HG03103 (cell line): ENCODE measurements around the gene CDH20.

ENCODE experiments used
- ATAC-seq: cut with Tn5 transposase; IDR thresholded peaks from one replicate; pipeline ENCODE4 v1.9.1; 2021; ENCODE audit warnings: low read depth; ENCODE audit not compliant: unreplicated experiment

Gene CDH20

GRCh38 chr18:61333271-61333745 lies at the start of gene CDH20:
CDH20 (plus strand) TSS chr18:61333430.
- ATAC-seq: no peak

GRCh38 chr18:61284039-61284438 lies 49.2 kb upstream of the CDH20 start:
- ATAC-seq: no peak

- no peak for ATAC-seq
These were observed 47.5 kb upstream of the CDH20 start for GRCh38 chr18:61285777-61286176.

GRCh38 chr18:61286867-61287266 lies 46.4 kb upstream of the CDH20 start:
- ATAC-seq: no peak

GRCh38 chr18:61290616-61291015 lies 42.6 kb upstream of the CDH20 start:
- ATAC-seq: no peak

GRCh38 chr18:61292280-61293035 lies 40.8 kb upstream of the CDH20 start:
- no peak for ATAC-seq

GRCh38 chr18:61295153-61295552 lies 38.1 kb upstream of the CDH20 start:
- ATAC-seq: no peak

- ATAC-seq: no peak
These were observed 25.2 kb upstream of the CDH20 start for GRCh38 chr18:61308004-61308403.

- no peak for ATAC-seq
These were observed 24.3 kb upstream of the CDH20 start for GRCh38 chr18:61308795-61309393.

- peak; percentile 99 for ATAC-seq
These were observed 10.9 kb upstream of the CDH20 start for GRCh38 chr18:61322265-61322873.

- ATAC-seq: no peak
These were observed 9.3 kb upstream of the CDH20 start for GRCh38 chr18:61323951-61324350.

- ATAC-seq: no peak
These were observed 6.8 kb upstream of the CDH20 start for GRCh38 chr18:61326407-61326806.

GRCh38 chr18:61329398-61329797 lies 3.8 kb upstream of the CDH20 start:
- ATAC-seq: no peak

GRCh38 chr18:61331051-61331450 lies 2.2 kb upstream of the CDH20 start:
- no peak for ATAC-seq

- ATAC-seq: no peak
These were observed 688 bp downstream of the CDH20 start for GRCh38 chr18:61333746-61334490.

- ATAC-seq: no peak
These were observed 1.2 kb downstream of the CDH20 start for GRCh38 chr18:61334491-61334850.

- no peak for ATAC-seq
These were observed 1.9 kb downstream of the CDH20 start for GRCh38 chr18:61334951-61335683.

- no peak for ATAC-seq
These were observed 2.7 kb downstream of the CDH20 start for GRCh38 chr18:61335684-61336555.

- no peak for ATAC-seq
These were observed 3.5 kb downstream of the CDH20 start for GRCh38 chr18:61336766-61337165.

GRCh38 chr18:61337527-61337926 lies 4.3 kb downstream of the CDH20 start:
- ATAC-seq: no peak
